ENCODE data around the gene TAS2R42. TPM values are rescaled to one million over a fixed set of nuclear protein-coding genes. Genes with fewer than 3 reads are reported as not detected.

The TAS2R42 gene
- polyA plus RNA-seq, 1 experiment: not detected

GRCh38 chr12:11150832-11151231 lies 35.9 kb downstream of the TAS2R42 start:
- no peak for TF ChIP-seq CTCF (IDR thresholded peaks at IDR 0.05; ENCODE audit: insufficient read depth, low read depth, low read length)
- peaks cover 3% of the 10 kb centered on the region; the same call in 1 of the 2 replicates for H3K36me3 ChIP-seq (ENCODE audit: control insufficient read depth, insufficient read depth, low read length)
- no peaks in the 10 kb centered on the region for H3K27me3 ChIP-seq (ENCODE audit: control insufficient read depth, insufficient read depth, low read length)
- POLR2A ChIA-PET: interaction anchor here (0.6 kb wide), 1 partner anchor 1181 kb away, joined by 3 read pairs; no protein-coding TSS in a partner anchor
- no peak overlapping the region for H3K4me3 ChIP-seq (ENCODE audit: low read depth, low read length)
- CTCF ChIA-PET: no interaction called here
- no peak for DNase-seq (ENCODE audit: low read depth)

GRCh38 chr12:11147420-11147819 lies 39.3 kb downstream of the TAS2R42 start:
- Histone ChIP-seq H3K27me3 (ENCODE audit: control insufficient read depth, insufficient read depth, low read length) (no peaks in the 10 kb centered on the region), H3K36me3 (ENCODE audit: control insufficient read depth, insufficient read depth, low read length) (peaks cover 3% of the 10 kb centered on the region; the same call in 1 of the 2 replicates), H3K4me3 (ENCODE audit: low read depth, low read length) (no peak overlapping the region)
- DNase-seq (ENCODE audit: low read depth): no peak
- POLR2A ChIA-PET: interaction anchor here (0.6 kb wide), 1 partner anchor 34 kb away, joined by 4 read pairs; no protein-coding TSS in a partner anchor
- CTCF ChIA-PET: no interaction called here
- TF ChIP-seq CTCF (IDR thresholded peaks at IDR 0.05; ENCODE audit: insufficient read depth, low read depth, low read length): no peak

- no peak overlapping the region for H3K4me3 ChIP-seq (ENCODE audit: low read depth, low read length)
- no peak for TF ChIP-seq CTCF (IDR thresholded peaks at IDR 0.05; ENCODE audit: insufficient read depth, low read depth, low read length)
- CTCF ChIA-PET: interaction anchor here (0.6 kb wide), 1 partner anchor 17 kb away, joined by 3 read pairs; no protein-coding TSS in a partner anchor
- no peak for DNase-seq (ENCODE audit: low read depth)
- H3K36me3 ChIP-seq (ENCODE audit: control insufficient read depth, insufficient read depth, low read length): no peaks in the 10 kb centered on the region
- H3K27me3 ChIP-seq (ENCODE audit: control insufficient read depth, insufficient read depth, low read length): no peaks in the 10 kb centered on the region
- POLR2A ChIA-PET: no interaction called here
Measured at GRCh38 chr12:11144297-11144696, 42.4 kb downstream of the TAS2R42 start.

- ChIA-PET POLR2A (no interaction called here), CTCF (no interaction called here)
- no peak for TF ChIP-seq CTCF (IDR thresholded peaks at IDR 0.05; ENCODE audit: insufficient read depth, low read depth, low read length)
- no peaks in the 10 kb centered on the region for H3K36me3 ChIP-seq (ENCODE audit: control insufficient read depth, insufficient read depth, low read length)
- DNase-seq (ENCODE audit: low read depth): no peak
- no peaks in the 10 kb centered on the region for H3K27me3 ChIP-seq (ENCODE audit: control insufficient read depth, insufficient read depth, low read length)
- no peak overlapping the region for H3K4me3 ChIP-seq (ENCODE audit: low read depth, low read length)
Measured at GRCh38 chr12:11143352-11143751, 43.4 kb downstream of the TAS2R42 start.

- H3K36me3 ChIP-seq (ENCODE audit: control insufficient read depth, insufficient read depth, low read length): no peaks in the 10 kb centered on the region
- DNase-seq (ENCODE audit: low read depth): no peak
- no peak for TF ChIP-seq CTCF (IDR thresholded peaks at IDR 0.05; ENCODE audit: insufficient read depth, low read depth, low read length)
- no peak overlapping the region for H3K4me3 ChIP-seq (ENCODE audit: low read depth, low read length)
- CTCF ChIA-PET: no interaction called here
- POLR2A ChIA-PET: no interaction called here
- no peaks in the 10 kb centered on the region for H3K27me3 ChIP-seq (ENCODE audit: control insufficient read depth, insufficient read depth, low read length)
Measured at GRCh38 chr12:11136075-11136474, 50.7 kb downstream of the TAS2R42 start.

Other genes with a start within 250 kb of the TAS2R42 start
- gene TAS2R14, start 247.7 kb downstream of the TAS2R42 start, polyA plus RNA-seq (2011; rRNA removed): 0.56 and 1.3 TPM in 2 replicates
- gene TAS2R50, start 200.0 kb downstream of the TAS2R42 start, polyA plus RNA-seq (2011; rRNA removed): 0.12 TPM in 1 of 2 replicates, not detected in the other
- 0.29 and 0.64 TPM in 2 replicates for gene TAS2R20, start 188.6 kb downstream of the TAS2R42 start, polyA plus RNA-seq (2011; rRNA removed)
- 0.33 and 0.48 TPM in 2 replicates for gene TAS2R19, start 164.3 kb downstream of the TAS2R42 start, polyA plus RNA-seq (2011; rRNA removed)
- 0.29 and 0.55 TPM in 2 replicates for gene TAS2R31, start 155.5 kb downstream of the TAS2R42 start, polyA plus RNA-seq (2011; rRNA removed)
- gene TAS2R46, start 124.6 kb downstream of the TAS2R42 start, polyA plus RNA-seq (2011; rRNA removed): 0.09 and 0.11 TPM in 2 replicates
- not detected in 2 replicates for gene TAS2R43, start 94.6 kb downstream of the TAS2R42 start, polyA plus RNA-seq (2011; rRNA removed)
- gene TAS2R30, start 52.3 kb downstream of the TAS2R42 start, polyA plus RNA-seq (2011; rRNA removed): 0.04 and 0.15 TPM in 2 replicates
- gene SMIM10L1, start 15.7 kb downstream of the TAS2R42 start, polyA plus RNA-seq (2011; rRNA removed): 3.2 and 4.8 TPM in 2 replicates
- not detected in 2 replicates for gene PRB3, start 82.8 kb upstream of the TAS2R42 start, polyA plus RNA-seq (2011; rRNA removed)
- not detected in 2 replicates for gene PRB4, start 123.5 kb upstream of the TAS2R42 start, polyA plus RNA-seq (2011; rRNA removed)
- not detected in 2 replicates for gene PRB2, start 208.6 kb upstream of the TAS2R42 start, polyA plus RNA-seq (2011; rRNA removed)